CD4-positive, alpha-beta T cell treated with Interleukin-4 for 4 hours (primary cell): ENCODE data around the gene GAR1.
"Not testable (repeated sequence)": the region's sequence is repeated elsewhere in the genome, so short reads cannot be mapped to it uniquely, and the experiment has no call there.

Source experiments
- DNase-seq: peaks from one replicate; pipeline ENCODE4 v3.0.0-alpha.2; 2020

Gene GAR1

GRCh38 chr4:109847896-109848442 is 32.4 kb downstream of the GAR1 start, which contains the start of gene LRIT3:
LRIT3 (plus strand) TSS chr4:109848107; CDS start chr4:109848202, 95 bp downstream.
- no peak for DNase-seq

- no peak for DNase-seq
These were observed 32.9 kb downstream of the GAR1 start for GRCh38 chr4:109848501-109848900.

- DNase-seq, result no peak
These were observed 35.0 kb downstream of the GAR1 start for GRCh38 chr4:109850601-109851000.

DNA sequence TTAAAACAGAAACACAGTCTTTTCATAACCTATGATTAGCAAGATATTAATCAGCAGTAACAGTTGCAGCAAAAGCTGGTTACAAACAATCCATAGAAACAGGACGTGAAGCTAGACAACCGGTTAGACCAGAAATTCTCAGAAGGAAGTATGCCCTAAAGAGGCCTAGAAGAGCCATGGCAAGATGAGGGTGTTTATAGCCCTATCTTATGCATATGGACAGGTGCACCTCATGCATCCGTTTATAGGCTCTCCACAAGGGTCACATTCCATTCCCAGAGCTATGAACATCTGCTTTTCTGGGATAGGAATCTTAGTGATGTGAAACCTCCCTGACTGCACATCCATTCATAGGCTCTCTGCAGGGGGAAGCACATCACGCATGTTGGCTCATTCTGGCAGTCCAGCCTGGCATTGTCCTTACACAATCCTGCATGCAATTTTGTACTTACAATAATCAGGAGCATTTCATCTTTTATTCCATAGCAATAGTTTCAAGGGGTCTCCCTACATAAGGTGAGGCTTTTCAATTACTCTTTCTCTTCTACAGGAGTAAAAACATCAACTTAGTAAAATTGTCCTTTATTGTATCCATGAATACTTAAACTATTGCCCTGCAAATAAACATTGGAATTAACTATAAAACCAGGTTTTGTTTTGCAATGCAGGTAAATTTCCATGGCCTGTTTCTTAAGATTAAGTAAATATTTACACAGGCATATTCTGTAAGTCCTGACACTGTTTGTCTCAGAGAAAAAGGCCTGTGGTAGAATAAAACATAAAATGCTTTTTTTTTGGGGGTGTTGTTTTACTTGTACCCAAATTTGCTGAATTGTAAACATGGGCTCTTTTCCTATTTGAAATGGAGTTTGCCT is 44.1 kb downstream of the GAR1 start:
- not testable (repeated sequence) for DNase-seq

- DNase-seq, result no peak
These were observed 45.7 kb downstream of the GAR1 start for GRCh38 chr4:109861271-109861670.

- DNase-seq, result no peak
These were observed 46.5 kb downstream of the GAR1 start for GRCh38 chr4:109861916-109862511.

DNA sequence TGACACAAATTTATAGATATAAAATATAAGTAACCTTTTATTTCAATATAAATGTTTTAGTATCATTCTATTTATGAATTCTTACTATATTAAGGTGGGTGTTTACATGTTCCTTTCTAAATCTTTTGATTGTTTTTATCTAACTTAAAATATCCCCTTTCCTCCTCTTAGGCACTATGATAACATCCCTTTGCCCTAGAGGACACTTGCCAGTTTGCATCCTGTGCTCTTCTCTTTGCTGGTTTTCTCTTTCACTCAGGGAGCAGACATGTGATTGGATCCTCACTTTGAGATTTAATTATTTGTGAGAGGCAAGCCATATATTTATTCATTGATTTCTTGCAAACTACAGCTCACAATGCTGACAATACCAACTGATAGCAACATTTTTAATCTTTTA is 48.6 kb downstream of the GAR1 start:
- no peak for DNase-seq

GRCh38 chr4:109870061-109870460 is 54.5 kb downstream of the GAR1 start:
- no peak for DNase-seq

DNA sequence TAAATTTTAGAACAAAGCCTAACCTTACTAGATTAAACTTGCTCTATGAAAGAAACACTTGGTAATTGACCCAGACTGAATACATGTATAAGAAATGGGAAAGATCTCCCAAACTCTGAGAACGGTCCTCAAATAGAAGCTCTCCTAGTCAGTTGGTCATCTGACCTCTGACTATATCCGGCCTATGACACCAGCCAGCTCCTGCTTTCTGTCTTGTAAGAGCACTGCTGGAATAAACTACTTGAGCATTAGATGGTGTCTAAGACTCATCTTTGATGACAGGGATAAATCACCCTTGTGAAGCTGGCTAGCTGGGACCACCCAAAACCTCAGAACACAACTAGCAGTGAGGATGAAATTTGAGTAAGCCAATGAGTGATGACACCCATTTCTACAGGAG is 56.5 kb downstream of the GAR1 start:
- DNase-seq, result no peak

GRCh38 chr4:109872950-109873656 is 57.5 kb downstream of the GAR1 start:
- DNase-seq, result no peak

- DNase-seq, result no peak
These were observed 58.4 kb downstream of the GAR1 start for GRCh38 chr4:109873791-109874514.
